GM19455 (cell line): Measurements from ENCODE around the gene RBBP8.
"Not testable (repeated sequence)": the region's sequence is repeated elsewhere in the genome, so short reads cannot be mapped to it uniquely, and the experiment has no call there.

Experiments used
- ATAC-seq: cut with Tn5 transposase; IDR thresholded peaks from one replicate; pipeline ENCODE4 v1.9.1; 2021; ENCODE audit not compliant: unreplicated experiment

RBBP8 gene

DNA sequence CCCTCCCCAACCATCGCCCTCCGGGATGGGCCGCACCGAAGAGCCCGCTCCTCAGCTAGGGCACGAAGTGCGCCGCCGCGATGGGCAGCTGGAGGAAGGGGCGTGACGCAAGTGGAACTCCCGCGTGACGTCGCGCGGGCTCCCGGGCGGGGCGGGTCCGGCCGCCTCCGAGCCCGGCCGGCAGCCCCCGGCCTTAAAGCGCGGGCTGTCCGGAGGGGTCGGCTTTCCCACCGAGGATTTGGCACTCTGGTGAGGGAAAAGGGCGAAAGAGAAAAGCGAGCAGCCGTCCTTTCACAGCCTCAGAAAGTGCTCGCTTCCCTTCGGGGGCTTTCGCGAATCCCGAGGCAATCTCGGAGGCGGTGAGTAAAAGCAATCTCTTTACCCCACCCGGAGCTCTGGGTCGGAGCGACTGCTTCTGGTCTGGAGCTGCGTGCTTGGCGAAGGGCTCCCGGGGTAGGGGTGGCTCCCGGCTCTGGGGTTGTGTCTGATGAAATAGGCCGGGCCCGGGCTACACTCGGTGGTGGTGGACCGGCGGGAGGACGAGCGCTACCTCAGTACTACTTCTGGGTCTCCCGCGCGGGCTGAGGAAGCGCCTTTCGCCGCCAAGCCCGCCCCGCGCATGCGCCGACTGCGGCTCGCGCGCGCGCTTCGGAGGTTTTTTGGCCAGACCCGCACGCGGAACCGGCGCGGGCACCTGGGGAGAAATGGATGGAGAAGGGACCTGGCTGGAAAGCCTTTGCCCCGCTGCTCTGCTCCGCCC lies at the start of gene RBBP8:
RBBP8 (plus strand) TSS at position 123 of the 760 bp plus-strand sequence. CDS start 3,524 bp downstream, outside the sequence.
- peak; percentile 80 for ATAC-seq

DNA sequence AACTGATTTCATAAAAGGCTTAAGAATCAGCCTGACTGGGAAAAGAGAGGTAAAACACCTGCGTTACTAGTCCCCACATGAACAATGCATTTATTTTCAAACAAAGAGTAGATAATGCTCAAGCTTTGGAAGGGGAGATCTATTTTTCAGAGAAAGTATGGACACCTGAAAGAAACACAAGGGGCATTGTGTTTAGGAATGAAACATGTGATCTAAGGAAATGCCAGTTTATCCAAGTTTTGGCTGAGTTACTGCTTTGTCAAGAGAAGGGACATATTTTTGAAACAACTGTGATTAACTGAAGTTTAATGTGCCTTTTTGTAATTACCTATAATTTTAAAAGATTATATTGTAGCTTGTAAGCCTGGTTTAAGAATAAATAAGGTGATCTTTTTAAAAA lies 49.3 kb upstream of the RBBP8 start:
- ATAC-seq = no peak

DNA sequence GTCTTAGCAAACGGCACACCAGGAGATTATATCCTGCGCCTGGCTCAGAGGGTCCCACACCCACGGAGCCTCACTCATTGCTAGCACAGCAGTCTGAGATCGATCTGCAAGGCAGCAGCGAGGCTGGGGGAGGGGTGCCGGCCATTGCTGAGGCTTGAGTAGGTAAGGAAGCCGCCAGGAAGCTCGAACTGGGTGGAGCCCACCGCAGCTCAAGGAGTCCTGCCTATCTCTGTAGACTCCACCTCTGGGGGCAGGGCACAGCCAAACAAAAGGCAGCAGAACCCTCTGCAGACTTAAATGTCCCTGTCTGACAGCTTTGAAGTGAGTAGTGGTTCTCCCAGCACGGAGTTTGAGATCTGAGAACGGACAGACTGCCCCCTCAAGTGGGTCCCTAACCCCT lies 47.4 kb upstream of the RBBP8 start:
- ATAC-seq = not testable (repeated sequence)

DNA sequence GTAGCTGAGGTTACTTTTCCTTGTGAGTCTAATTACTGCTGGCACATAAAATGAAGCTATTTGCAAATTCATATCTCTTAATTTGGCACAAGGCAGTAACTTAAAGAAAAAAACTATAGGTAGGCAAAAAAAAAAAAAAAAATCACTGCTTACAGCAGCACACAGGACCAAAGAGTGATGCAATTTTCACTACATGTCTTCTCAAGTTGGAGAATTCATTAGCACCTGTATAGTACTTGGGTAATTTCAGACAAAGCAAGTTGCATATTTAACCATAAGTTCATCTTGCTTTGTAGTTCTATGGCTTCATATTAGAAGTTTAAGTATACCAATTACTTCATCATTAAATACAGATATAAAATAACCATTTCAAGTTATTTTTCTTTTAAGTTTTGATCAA lies 33.7 kb upstream of the RBBP8 start:
- no peak for ATAC-seq

DNA sequence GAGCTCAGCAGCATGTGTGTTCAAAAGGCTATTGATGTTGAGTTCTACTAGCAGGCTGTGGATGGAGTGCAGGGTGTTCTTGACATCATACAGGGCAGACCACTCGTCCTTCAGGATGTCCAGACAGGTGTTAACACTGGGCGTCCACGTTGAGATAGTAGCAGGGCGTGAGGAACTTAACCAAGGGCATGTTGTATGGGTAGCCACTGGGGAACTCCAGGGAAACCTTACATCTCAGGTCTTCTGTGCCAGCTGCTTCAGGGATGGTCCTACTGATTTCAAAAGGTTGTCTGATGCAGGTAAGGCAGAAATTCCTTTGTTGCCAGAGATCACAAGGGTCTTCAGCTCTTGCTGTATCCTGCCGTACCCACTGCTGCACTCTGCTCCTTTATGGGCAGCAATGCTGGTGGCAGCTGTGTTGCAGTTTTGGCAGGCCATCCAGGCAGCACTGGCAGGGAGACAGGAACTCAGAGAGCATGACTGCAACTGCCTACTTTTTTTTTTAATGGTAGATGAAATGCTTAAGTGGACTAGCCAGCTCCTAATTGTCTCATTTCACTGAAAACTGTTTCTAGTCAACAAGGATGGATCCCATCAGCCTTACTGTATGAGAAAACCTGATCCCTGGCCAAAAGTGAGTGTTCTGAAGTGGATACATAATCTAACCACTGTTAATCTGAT lies 32.4 kb upstream of the RBBP8 start:
- no peak for ATAC-seq

DNA sequence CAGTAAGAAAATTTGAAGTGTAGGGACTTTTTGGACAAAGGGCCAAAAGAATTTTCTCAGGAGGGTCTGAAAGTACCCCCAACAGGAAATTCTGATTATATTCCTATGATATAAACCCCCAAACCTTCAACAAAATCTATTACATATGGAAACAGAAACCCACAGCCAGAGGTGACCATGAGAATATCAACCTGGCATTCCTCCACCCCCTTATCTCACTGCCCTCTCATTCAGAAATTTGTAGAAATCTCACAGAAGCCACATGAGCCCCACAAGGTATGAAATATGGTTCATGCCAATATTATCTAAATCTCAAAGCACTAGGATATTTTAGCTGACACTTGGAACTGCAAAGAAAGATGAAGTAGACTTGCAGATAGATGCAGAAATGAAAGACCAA lies 31.0 kb upstream of the RBBP8 start:
- ATAC-seq = no peak

DNA sequence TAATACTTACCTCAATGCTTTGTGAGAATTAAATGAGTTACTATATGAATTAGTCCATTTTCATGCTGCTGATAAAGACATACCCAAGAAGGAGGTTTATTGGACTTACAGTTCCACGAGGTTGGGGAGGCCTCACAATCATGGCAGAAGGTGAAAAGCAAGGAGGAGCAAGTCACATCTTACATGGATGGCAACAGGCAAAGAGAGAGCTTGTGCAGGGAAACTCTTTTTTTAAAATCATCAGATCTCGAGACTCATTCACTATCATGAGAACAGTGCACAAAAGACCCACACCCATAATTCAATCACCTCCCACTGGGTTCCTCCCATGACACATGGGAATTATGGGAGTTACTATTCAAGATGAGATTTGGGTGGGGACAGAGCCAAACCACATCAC lies 29.9 kb upstream of the RBBP8 start:
- ATAC-seq = not testable (repeated sequence)

DNA sequence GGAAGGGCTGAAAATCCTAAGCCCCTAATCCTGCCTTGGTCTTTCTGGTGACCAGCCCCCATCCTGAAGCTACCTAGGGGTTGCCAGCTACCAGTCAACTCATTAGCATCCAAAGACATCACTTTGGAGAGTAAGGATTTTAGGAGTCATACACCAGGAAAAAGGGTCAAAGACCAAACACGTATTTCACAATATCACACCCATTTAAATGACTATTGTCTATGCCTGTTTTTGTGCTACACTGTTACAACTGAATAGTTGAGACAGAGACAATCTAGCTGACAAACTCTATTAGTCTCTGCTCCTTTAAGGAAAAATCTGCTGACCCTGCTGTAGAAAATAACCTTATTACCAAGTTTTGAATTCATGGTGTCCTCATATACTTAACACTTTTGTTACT lies 21.0 kb upstream of the RBBP8 start:
- ATAC-seq = no peak

DNA sequence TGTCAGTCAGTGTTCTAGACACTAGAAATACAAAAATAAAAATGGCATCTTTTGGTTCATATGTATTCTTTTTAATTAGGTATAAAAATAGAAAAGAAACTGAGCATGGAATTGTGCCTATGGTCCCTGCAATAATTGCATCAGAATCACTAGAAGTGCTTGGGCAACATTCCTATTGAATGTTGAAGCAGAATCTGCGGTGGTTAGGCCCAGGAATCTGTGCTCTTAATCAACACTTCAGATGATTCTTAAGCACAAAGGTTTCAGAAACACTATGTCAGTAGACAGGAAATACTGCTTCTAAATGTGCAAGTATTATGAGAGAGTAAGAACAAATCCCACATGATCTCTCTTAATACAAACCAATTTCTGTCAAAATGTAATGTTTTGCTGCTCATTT lies 20.3 kb upstream of the RBBP8 start:
- no peak for ATAC-seq

DNA sequence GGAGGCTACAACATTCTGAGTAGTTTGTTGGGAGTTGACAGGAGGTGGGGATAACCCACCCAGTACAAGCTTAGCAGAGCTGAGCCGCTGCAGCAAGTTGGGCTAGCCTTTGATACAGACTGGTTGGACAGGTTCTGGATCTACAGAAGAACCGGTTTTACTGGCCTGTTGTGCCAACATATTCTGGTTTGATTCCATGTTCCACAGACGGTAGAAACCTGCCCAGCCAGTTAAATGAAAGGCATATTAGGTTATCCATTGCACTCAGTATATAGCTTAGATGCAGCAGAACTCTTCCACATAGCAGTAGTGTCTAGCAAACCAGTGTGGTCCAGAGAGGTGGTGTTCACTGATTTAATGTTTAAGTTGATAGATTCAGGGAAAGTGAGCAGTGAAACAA lies 19.3 kb upstream of the RBBP8 start:
- no peak for ATAC-seq

DNA sequence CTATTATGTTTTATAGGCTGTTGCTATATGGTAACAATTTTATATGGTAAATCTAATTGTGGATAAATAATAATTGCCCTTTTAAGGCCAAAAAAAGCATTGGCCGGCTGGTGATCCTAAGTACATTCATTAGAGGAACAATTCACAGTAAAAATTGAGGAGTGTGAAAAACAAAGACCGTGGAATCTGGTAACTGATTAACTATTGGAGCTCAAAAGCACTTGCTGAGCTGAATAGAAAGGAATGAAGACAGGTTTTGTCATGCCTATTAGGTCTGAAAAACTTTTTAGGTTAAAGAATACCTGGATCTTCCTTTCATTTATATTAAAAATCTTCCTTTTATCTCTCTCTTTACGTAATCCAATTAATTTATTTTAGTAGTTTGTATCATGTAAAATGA lies 18.5 kb upstream of the RBBP8 start:
- no peak for ATAC-seq

DNA sequence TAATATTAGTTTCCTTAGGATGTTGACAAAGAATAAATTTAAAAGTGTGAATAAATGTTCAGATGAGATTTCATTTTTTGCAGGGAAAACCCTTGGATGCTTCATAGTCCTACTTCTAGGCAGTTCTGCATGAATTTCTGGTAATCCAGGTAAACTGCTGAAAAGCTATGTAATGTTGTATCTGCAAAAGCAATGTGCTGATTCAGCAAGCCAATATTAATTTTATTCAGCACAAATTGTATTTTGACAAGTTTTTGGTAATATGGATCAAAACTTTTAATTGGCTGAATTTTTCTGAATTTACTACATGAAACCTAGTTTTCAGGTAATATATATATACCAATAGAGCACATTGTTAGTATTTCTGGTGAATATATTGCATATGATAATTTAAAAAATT lies 17.8 kb upstream of the RBBP8 start:
- ATAC-seq = no peak

DNA sequence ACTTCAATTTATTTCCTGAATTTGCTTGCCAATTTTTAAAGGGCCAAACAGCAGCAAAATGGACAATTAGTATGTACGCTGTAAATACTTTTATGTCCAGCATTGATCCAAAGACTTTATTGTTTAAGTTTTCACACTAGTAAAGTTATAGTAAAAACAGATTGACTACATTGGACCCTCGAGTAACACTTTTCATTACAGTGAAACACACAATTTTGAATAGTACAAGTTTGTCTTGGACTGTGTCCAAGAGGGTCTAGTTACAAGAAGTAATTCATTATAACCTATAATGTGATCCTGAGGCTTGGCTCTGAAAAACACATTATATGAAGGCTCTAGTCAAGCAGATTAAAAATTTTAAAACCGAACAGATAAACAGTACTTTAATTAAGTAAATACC lies 11.4 kb upstream of the RBBP8 start:
- no peak for ATAC-seq

DNA sequence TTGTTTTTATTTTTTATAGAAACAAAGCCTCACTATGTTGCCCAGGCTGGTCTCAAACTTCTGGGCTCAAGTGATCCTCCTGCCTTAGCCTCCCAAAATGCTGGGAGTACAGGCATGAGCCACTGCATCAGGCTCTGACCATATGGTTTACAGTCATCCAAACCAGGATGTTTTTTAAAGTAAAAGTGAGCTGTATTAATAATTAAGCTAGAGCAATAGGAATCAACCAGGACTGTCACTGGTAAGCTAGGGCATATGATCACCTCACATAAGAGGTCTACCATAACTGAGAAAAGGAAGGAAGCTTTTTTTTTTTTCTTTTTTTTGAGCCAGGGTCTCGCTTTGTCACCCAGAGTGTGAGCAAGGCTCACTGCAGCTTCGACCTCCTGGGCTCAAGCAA lies 8.5 kb upstream of the RBBP8 start:
- no peak for ATAC-seq

DNA sequence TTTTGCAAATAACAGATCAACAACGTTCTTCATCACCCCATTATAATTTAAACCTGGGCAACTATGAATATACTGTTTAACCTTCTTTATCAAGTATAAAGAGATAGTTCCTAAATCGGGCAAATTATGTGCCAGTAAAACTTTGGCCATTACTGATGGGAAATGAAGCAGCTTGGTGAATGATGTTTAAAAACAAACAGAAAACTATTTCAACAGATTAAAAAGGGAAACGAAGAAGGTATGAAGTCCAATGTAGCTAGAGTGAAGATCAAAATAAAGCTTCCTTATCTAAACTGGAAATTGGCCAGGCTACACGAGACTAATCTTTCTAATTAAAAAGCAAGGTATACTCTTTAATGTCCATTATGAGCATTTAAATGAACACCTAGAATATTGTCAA lies 6.7 kb upstream of the RBBP8 start:
- no peak for ATAC-seq

DNA sequence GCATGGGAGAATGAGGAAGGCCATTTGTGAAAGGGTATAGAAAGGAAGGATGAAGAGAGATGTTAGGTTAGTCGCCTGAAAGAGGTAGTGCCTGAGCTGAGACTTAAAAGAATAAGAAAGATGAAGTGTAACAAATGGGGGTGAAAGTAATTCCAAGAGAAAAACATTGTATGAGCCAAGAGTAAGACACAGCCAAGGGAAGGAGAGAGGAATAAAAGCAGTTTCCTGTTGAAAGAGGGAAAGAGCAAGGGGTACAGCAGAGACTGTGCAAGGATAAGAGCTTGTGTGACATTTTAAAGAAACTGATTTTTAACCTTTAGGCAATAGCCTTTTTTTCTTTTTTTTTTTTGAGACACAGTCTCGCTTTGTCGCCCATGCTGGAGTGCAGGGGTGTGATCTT lies 4.8 kb upstream of the RBBP8 start:
- no peak for ATAC-seq

DNA sequence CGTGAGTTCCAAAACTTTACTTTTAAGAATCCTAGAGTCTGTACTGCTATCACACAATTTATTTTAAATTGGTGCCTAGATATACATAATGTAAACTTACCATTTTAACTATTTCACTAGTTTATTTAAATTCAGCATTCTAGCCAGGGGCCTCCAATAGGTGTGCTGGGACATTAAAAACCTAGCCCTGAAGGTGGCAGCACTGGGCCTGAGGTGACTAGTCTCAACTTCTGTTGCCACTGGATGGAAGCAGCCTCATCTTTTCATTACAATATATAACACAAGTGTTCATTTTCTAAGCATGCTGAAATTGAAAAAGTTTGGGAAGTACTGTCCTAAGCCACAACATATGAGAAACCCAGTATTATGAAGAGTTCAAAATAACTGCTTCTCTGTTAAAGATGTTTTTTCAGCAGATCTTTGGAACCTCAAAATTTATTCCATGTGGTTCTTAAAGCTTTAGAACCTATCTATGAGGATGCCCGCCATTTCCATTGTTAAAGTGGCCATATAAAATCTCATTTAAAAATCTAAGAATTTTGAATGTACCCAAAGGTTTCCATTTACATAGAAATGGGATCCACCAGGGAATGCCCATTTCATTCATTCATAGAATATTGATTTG lies 2.9 kb upstream of the RBBP8 start:
- peak; percentile 34 for ATAC-seq

DNA sequence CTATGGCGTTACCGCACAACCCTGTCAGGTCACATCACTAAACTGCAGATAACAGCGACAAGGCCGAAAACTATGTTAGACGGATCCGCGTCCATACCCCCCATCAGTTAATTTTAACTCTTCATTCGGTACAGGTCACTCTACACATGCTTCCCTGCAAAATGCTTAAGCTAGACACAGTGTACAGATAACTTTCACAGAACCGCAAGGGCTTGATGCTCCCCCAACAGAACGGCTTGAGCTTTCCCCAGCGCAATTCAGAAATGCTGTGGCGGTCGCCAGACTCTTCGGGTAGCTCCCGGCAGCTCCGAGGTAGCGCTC lies 283 bp upstream of the RBBP8 start:
- ATAC-seq = peak; percentile 29

DNA sequence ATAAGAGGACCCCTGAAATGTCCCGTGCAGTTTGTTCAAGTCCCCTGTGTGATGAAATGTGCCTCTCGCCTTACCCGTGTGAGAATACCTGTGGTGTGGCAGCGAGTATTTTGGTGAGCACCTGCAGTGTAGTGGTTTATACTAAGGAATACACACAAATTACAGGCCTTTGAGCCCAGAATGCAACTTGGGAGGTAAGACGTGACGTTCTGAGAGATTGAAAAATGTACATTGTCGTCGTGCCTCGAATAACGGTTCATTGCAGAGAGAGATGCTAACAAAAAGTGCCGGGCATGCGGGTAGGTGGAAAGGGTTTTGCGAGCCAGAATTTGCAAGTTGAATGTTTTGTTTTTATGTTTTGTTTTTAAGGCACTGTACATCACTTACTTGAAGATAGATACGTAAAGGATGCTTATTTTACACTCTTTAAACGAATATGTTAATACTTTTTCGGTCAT lies 867 bp downstream of the RBBP8 start:
- ATAC-seq = peak; percentile 19

DNA sequence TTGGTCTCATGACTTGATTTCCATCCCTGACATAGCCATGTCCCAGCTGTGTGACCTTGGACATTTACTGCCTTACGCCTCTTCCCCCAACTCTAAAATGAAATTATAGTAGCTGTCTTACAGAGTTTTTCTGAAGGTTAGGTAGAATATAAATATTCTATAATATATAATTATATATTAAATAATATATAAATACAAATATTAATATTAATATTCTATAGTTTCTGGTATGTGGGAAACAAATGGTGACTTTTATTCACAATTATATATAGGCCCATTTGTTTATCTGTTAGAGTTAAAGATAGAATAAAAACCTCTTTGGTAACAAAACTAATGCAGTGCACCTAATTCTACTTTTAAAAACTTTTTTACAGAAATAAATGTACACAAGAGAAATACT lies 1.7 kb downstream of the RBBP8 start:
- ATAC-seq = no peak

DNA sequence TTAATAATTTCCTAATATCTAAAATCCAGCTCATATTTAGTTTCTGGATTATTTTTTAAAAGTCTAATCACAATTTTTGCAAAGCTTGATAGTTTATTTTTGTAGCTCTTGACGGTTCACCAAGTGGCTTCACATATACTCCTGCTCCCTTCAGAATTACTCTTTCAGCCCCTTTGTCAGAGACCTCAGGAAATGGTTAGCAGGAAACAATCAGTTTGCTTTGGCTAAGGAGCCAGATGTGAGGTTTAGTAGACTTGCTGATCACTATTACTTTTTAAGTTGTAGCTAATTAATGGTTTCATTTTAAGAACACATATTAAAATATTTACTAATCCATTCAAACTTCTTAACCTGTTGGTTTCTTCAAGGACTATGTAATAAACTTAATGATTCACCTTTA lies 2.3 kb downstream of the RBBP8 start:
- no peak for ATAC-seq

DNA sequence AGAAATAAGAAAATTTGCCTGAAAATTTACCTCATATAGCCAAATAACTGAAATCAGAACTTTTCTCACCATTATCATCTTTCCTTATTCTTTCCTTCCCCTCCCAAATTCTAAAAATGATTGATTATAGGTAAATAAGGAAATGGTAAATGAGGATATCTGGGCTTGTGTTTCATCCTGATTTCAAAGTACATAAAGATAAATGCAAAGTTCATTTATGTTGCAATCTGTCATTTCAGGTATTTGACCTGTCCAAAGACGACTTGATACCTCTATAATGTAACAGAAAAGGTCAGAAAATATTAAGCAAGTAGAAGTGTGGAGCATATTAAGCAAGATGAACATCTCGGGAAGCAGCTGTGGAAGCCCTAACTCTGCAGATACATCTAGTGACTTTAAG lies 3.4 kb downstream of the RBBP8 start:
- no peak for ATAC-seq
